GM23338 (cell line): Measurements from ENCODE around the gene ATP7A. TPM values are rescaled to one million over a fixed set of nuclear protein-coding genes. Genes with fewer than 3 reads are reported as not detected.

Experiments used
- ATAC-seq: fragments of 200-7000 bp; cut with Tn5 transposase; 3 replicates; pipeline ENCODE4 v1.9.1; 2020
- DNase-seq: peaks from one replicate; pipeline ENCODE4 v3.0.0-alpha.2; 2015; ENCODE audit warnings: low spot score
- H2AFZ ChIP-seq: fragments of 200-600 bp; sonication (generic); 2 replicates; pipeline ENCODE4 v1.8.0; 2016; ENCODE audit warnings: antibody characterized with exemption, mild to moderate bottlenecking, moderate library complexity
- H3F3A ChIP-seq: fragments of 200-600 bp; sonication (generic); replicated peaks from 2 replicates; pipeline ENCODE4 v1.8.0; 2017; ENCODE audit warnings: antibody characterized with exemption, mixed run types, low read depth
- H3K27ac ChIP-seq: fragments of 200-600 bp; sonication (generic); 2 replicates; pipeline ENCODE4 v1.6.1; 2016; ENCODE audit warnings: low read depth
- H3K27me3 ChIP-seq: fragments of 200-600 bp; sonication (generic); 2 replicates; pipeline ENCODE4 v1.8.0; 2016; ENCODE audit warnings: mild to moderate bottlenecking, mixed run types, moderate library complexity; ENCODE audit not compliant: insufficient read depth
- H3K36me3 ChIP-seq: fragments of 200-600 bp; sonication (generic); 2 replicates; pipeline ENCODE4 v1.8.0; 2016; ENCODE audit warnings: mild to moderate bottlenecking; ENCODE audit not compliant: insufficient read depth
- H3K4me1 ChIP-seq: fragments of 200-600 bp; sonication (generic); 2 replicates; pipeline ENCODE4 v1.8.0; 2016; ENCODE audit warnings: mild to moderate bottlenecking, moderate library complexity; ENCODE audit not compliant: insufficient read depth
- H3K4me2 ChIP-seq: fragments of 200-600 bp; sonication (generic); 2 replicates; pipeline ENCODE4 v1.7.1; 2017; ENCODE audit warnings: mixed run types
- H3K4me3 ChIP-seq: fragments of 200-600 bp; sonication (generic); 2 replicates; pipeline ENCODE4 v1.6.1; 2016; ENCODE audit warnings: mixed run types
- H3K79me2 ChIP-seq: fragments of 200-600 bp; sonication (generic); replicated peaks from 2 replicates; pipeline ENCODE4 v1.8.0; 2017; ENCODE audit warnings: mild to moderate bottlenecking; ENCODE audit not compliant: insufficient read depth
- H3K9me2 ChIP-seq: fragments of 200-600 bp; sonication (generic); 2 replicates; pipeline ENCODE4 v1.8.0; 2017; ENCODE audit not compliant: insufficient read depth
- H4K20me1 ChIP-seq: fragments of 200-600 bp; sonication (generic); replicated peaks from 2 replicates; pipeline ENCODE4 v1.8.0; 2017; ENCODE audit warnings: mild to moderate bottlenecking; ENCODE audit not compliant: insufficient read depth
- H3K27ac Mint-ChIP-seq: 2 replicates; pipeline ENCODE4 v1.8.0; 2020; ENCODE audit warnings: inconsistent platforms, mild to moderate bottlenecking, moderate library complexity, mixed read lengths
- H3K27me3 Mint-ChIP-seq: 3 replicates; pipeline ENCODE4 v1.8.0; 2022; ENCODE audit warnings: low read depth, mild to moderate bottlenecking, moderate library complexity, mixed read lengths, inconsistent platforms; ENCODE audit not compliant: insufficient read depth, poor library complexity
- H3K36me3 Mint-ChIP-seq: 3 replicates; pipeline ENCODE4 v1.8.0; 2021; ENCODE audit warnings: low read depth, mild to moderate bottlenecking, inconsistent platforms, moderate library complexity, mixed read lengths
- H3K4me1 Mint-ChIP-seq: 3 replicates; pipeline ENCODE4 v1.8.0; 2020; ENCODE audit warnings: mild to moderate bottlenecking, inconsistent platforms, mixed read lengths
- H3K4me3 Mint-ChIP-seq: 3 replicates; pipeline ENCODE4 v1.8.0; 2021; ENCODE audit warnings: moderate library complexity, mild to moderate bottlenecking, inconsistent platforms, mixed read lengths
- H3K9me3 Mint-ChIP-seq: 3 replicates; pipeline ENCODE4 v1.8.0; 2020; ENCODE audit warnings: moderate library complexity, mild to moderate bottlenecking, inconsistent platforms, mixed read lengths
- EZH2 ChIP-seq: fragments of 200-600 bp; sonication (generic); IDR thresholded peaks from one replicate; pipeline ENCODE4 v1.8.0; 2017; ENCODE audit warnings: antibody characterized with exemption, mild to moderate bottlenecking, low read depth; ENCODE audit not compliant: unreplicated experiment
- EZH2phosphoT487 ChIP-seq: fragments of 200-600 bp; sonication (generic); IDR thresholded peaks from one replicate; pipeline ENCODE4 v1.8.1; 2018; ENCODE audit warnings: antibody characterized with exemption; ENCODE audit not compliant: unreplicated experiment
- JUNB ChIP-seq: IDR thresholded peaks from one replicate; pipeline ENCODE4 v1.6.1; 2016; ENCODE audit warnings: antibody characterized with exemption; ENCODE audit not compliant: unreplicated experiment
- STAT1 ChIP-seq: IDR thresholded peaks from one replicate; pipeline ENCODE4 v1.6.1; 2016; ENCODE audit warnings: antibody characterized with exemption; ENCODE audit not compliant: unreplicated experiment
- ZNF114 ChIP-seq: fragments of 250-450 bp; sonication (Bioruptor Pico); IDR thresholded peaks from 2 replicates; pipeline ENCODE4 v1.5.0; 2020; ENCODE audit warnings: mild to moderate bottlenecking, moderate library complexity
- ZNF331 ChIP-seq: fragments of 250-450 bp; sonication (Bioruptor Pico); IDR thresholded peaks from 2 replicates; pipeline ENCODE4 v1.5.0; 2020; ENCODE audit warnings: low read depth, mild to moderate bottlenecking, moderate library complexity
- polyA plus RNA-seq: library from polyadenylated mRNA; unstranded; fragments of >200 nt; fragmentation: Nextera tagmentation; extraction: Ambion mirVana; gene quantifications from 2 replicates; pipeline ENCODE4 v1.2.1, GENCODE V29; 2016
- total RNA-seq: library from RNA; depleted of rRNA; stranded (reverse); fragments of >200 nt; shearing (Covaris generic); gene quantifications from 2 replicates; pipeline ENCODE4 v1.2.3, GENCODE V29; 2014
- TF ChIP-seq, protein P1 (sequence below): fragments of 250-450 bp; sonication (Bioruptor Pico); IDR thresholded peaks from 2 replicates; pipeline ENCODE4 v1.5.0; 2020; ENCODE audit warnings: mild to moderate bottlenecking, moderate library complexity
- TF ChIP-seq, protein P2 (sequence below), 2 experiments: fragments of 200-600 bp in 1 of 2; sonication (generic) in 1 of 2; conservative IDR thresholded peaks; 2 replicates each; pipeline versions ENCODE4 v1.5.1 to v1.6.1; 2016 to 2017; ENCODE audit warnings: antibody characterized with exemption in 2 of 2, low read depth in 2 of 2, mild to moderate bottlenecking in 2 of 2, moderate library complexity in 1 of 2
- TF ChIP-seq, protein P3 (sequence below): IDR thresholded peaks from one replicate; pipeline ENCODE4 v1.6.1; 2018; ENCODE audit warnings: antibody characterized with exemption; ENCODE audit not compliant: unreplicated experiment
- TF ChIP-seq, protein P4 (sequence below): IDR thresholded peaks from 2 replicates; pipeline ENCODE4 v1.6.1; 2016; ENCODE audit warnings: antibody characterized with exemption

Gene ATP7A
- total and polyA plus RNA-seq, 2 experiments from 2014 or later: 2.2 to 3.1 TPM

DNA sequence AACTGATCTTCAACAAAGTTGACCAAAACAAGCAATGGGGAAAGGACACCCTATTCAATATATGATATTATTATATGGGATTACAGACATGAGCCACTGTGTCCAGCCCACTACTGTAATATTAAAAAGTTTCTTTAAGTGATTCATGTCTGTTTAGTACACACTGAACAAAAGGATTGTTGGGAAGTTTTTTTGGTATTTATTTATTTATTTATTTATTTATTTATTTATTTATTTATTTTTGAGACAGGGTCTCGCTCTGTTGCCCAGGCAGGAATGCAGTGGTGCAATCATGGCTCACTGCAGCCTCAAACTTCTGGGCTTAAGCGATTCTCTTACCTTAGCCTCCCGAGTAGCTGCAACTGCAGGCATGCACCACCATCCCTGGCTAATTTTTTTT, 117.3 kb downstream of the ATP7A start (continued):
- TF ChIP-seq, protein P1, sequence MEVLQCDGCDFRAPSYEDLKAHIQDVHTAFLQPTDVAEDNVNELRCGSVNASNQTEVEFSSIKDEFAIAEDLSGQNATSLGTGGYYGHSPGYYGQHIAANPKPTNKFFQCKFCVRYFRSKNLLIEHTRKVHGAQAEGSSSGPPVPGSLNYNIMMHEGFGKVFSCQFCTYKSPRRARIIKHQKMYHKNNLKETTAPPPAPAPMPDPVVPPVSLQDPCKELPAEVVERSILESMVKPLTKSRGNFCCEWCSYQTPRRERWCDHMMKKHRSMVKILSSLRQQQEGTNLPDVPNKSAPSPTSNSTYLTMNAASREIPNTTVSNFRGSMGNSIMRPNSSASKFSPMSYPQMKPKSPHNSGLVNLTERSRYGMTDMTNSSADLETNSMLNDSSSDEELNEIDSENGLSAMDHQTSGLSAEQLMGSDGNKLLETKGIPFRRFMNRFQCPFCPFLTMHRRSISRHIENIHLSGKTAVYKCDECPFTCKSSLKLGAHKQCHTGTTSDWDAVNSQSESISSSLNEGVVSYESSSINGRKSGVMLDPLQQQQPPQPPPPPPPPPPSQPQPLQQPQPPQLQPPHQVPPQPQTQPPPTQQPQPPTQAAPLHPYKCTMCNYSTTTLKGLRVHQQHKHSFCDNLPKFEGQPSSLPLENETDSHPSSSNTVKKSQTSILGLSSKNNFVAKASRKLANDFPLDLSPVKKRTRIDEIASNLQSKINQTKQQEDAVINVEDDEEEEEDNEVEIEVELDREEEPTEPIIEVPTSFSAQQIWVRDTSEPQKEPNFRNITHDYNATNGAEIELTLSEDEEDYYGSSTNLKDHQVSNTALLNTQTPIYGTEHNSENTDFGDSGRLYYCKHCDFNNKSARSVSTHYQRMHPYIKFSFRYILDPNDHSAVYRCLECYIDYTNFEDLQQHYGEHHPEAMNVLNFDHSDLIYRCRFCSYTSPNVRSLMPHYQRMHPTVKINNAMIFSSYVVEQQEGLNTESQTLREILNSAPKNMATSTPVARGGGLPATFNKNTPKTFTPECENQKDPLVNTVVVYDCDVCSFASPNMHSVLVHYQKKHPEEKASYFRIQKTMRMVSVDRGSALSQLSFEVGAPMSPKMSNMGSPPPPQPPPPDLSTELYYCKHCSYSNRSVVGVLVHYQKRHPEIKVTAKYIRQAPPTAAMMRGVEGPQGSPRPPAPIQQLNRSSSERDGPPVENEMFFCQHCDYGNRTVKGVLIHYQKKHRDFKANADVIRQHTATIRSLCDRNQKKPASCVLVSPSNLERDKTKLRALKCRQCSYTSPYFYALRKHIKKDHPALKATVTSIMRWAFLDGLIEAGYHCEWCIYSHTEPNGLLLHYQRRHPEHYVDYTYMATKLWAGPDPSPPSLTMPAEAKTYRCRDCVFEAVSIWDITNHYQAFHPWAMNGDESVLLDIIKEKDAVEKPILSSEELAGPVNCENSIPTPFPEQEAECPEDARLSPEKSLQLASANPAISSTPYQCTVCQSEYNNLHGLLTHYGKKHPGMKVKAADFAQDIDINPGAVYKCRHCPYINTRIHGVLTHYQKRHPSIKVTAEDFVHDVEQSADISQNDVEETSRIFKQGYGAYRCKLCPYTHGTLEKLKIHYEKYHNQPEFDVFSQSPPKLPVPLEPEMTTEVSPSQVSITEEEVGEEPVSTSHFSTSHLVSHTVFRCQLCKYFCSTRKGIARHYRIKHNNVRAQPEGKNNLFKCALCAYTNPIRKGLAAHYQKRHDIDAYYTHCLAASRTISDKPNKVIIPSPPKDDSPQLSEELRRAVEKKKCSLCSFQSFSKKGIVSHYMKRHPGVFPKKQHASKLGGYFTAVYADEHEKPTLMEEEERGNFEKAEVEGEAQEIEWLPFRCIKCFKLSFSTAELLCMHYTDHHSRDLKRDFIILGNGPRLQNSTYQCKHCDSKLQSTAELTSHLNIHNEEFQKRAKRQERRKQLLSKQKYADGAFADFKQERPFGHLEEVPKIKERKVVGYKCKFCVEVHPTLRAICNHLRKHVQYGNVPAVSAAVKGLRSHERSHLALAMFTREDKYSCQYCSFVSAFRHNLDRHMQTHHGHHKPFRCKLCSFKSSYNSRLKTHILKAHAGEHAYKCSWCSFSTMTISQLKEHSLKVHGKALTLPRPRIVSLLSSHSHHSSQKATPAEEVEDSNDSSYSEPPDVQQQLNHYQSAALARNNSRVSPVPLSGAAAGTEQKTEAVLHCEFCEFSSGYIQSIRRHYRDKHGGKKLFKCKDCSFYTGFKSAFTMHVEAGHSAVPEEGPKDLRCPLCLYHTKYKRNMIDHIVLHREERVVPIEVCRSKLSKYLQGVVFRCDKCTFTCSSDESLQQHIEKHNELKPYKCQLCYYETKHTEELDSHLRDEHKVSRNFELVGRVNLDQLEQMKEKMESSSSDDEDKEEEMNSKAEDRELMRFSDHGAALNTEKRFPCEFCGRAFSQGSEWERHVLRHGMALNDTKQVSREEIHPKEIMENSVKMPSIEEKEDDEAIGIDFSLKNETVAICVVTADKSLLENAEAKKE (CRISPR knock-in tag): no peak
- no peak for TF ChIP-seq ZNF331
- no peak for TF ChIP-seq ZNF114 (CRISPR knock-in tag)

DNA sequence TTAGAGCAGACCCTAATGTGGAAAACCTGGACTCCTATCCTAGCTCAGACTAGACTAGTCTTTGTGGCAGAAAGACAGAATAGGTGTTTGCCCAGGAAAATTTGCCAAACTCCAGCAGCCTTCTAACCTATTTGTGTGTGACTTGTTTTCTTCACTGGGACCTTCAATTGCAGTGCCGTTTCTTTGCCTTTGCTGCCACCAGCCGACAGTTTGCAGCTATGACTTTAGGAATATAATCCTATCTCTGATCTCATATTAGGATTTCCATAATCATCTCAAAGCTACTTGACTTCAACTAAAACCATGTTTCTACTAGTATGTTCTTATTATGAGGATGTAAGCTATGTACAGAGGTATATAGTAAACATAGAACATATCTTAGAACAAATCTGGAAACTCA, 119.2 kb downstream of the ATP7A start:
- Mint-ChIP-seq H3K27me3 (peaks cover 3% of the 10 kb centered on the region), H3K9me3 (no peaks in the 10 kb centered on the region), H3K36me3 (no peaks in the 10 kb centered on the region), H3K4me1 (no peaks in the 10 kb centered on the region), H3K4me3 (no peak overlapping the region), H3K27ac (no peak overlapping the region)
- Histone ChIP-seq H3K4me1 (no peaks in the 10 kb centered on the region), H3K4me3 (no peak overlapping the region), H3K36me3 (no peaks in the 10 kb centered on the region), H3K79me2 (no peaks in the 10 kb centered on the region), H4K20me1 (no peaks in the 10 kb centered on the region), H3K27me3 (no peaks in the 10 kb centered on the region), H2AFZ (no peak overlapping the region), H3F3A (no peaks in the 10 kb centered on the region), H3K4me2 (no peak overlapping the region), H3K9me2 (no peaks in the 10 kb centered on the region), H3K27ac (no peak overlapping the region)
- DNase-seq: peak; percentile 31
- TF ChIP-seq ZNF114 (CRISPR knock-in tag) (no peak), EZH2 (no peak), EZH2phosphoT487 (no peak), JUNB (no peak), STAT1 (no peak)
- TF ChIP-seq, protein P2, sequence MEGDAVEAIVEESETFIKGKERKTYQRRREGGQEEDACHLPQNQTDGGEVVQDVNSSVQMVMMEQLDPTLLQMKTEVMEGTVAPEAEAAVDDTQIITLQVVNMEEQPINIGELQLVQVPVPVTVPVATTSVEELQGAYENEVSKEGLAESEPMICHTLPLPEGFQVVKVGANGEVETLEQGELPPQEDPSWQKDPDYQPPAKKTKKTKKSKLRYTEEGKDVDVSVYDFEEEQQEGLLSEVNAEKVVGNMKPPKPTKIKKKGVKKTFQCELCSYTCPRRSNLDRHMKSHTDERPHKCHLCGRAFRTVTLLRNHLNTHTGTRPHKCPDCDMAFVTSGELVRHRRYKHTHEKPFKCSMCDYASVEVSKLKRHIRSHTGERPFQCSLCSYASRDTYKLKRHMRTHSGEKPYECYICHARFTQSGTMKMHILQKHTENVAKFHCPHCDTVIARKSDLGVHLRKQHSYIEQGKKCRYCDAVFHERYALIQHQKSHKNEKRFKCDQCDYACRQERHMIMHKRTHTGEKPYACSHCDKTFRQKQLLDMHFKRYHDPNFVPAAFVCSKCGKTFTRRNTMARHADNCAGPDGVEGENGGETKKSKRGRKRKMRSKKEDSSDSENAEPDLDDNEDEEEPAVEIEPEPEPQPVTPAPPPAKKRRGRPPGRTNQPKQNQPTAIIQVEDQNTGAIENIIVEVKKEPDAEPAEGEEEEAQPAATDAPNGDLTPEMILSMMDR (conservative IDR thresholded peaks at IDR 0.05; ENCODE audit: low read depth in 2 of 2): peak; percentile 50 to 66
- TF ChIP-seq, protein P3, sequence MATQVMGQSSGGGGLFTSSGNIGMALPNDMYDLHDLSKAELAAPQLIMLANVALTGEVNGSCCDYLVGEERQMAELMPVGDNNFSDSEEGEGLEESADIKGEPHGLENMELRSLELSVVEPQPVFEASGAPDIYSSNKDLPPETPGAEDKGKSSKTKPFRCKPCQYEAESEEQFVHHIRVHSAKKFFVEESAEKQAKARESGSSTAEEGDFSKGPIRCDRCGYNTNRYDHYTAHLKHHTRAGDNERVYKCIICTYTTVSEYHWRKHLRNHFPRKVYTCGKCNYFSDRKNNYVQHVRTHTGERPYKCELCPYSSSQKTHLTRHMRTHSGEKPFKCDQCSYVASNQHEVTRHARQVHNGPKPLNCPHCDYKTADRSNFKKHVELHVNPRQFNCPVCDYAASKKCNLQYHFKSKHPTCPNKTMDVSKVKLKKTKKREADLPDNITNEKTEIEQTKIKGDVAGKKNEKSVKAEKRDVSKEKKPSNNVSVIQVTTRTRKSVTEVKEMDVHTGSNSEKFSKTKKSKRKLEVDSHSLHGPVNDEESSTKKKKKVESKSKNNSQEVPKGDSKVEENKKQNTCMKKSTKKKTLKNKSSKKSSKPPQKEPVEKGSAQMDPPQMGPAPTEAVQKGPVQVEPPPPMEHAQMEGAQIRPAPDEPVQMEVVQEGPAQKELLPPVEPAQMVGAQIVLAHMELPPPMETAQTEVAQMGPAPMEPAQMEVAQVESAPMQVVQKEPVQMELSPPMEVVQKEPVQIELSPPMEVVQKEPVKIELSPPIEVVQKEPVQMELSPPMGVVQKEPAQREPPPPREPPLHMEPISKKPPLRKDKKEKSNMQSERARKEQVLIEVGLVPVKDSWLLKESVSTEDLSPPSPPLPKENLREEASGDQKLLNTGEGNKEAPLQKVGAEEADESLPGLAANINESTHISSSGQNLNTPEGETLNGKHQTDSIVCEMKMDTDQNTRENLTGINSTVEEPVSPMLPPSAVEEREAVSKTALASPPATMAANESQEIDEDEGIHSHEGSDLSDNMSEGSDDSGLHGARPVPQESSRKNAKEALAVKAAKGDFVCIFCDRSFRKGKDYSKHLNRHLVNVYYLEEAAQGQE: no peak
- TF ChIP-seq, protein P4, sequence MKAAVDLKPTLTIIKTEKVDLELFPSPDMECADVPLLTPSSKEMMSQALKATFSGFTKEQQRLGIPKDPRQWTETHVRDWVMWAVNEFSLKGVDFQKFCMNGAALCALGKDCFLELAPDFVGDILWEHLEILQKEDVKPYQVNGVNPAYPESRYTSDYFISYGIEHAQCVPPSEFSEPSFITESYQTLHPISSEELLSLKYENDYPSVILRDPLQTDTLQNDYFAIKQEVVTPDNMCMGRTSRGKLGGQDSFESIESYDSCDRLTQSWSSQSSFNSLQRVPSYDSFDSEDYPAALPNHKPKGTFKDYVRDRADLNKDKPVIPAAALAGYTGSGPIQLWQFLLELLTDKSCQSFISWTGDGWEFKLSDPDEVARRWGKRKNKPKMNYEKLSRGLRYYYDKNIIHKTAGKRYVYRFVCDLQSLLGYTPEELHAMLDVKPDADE: no peak
- no peak for ATAC-seq
